ENCODE results near the gene PALM. TPM values are rescaled to one million over a fixed set of nuclear protein-coding genes. Genes with fewer than 3 reads are reported as not detected.
A peak's percentile ranks its signal among the peaks of the same experiment; 100 is the strongest.
"Not testable (repeated sequence)": the region's sequence is repeated elsewhere in the genome, so short reads cannot be mapped to it uniquely, and the experiment has no call there.

The PALM gene
- not detected in 2 replicates for total RNA-seq

GRCh38 chr19:708154-709143 lies at the start of gene PALM:
PALM (plus strand) TSS chr19:708935; CDS start chr19:709147, 212 bp downstream.
- intact Hi-C loops (cut with micrococcal nuclease), result no loop called here

GRCh38 chr19:660793-661426 lies 47.8 kb upstream of the PALM start:
- H3K4me1 Mint-ChIP-seq (ENCODE audit: low read depth), result peaks cover 15% of the 10 kb centered on the region
- intact Hi-C loops (cut with micrococcal nuclease), result loop anchor here (1.0 to 10.0 kb wide), 2 partner anchors 88 to 264 kb away; partner anchors contain the start of gene ARID3A

More at GRCh38 chr19:708154-709143, at the start of gene PALM:
- H3K27me3 Mint-ChIP-seq (ENCODE audit: low read depth), result peaks cover 26% of the 10 kb centered on the region
- no peak within 1 kb of the TSS for H3K27ac Mint-ChIP-seq
- H3K4me1 Mint-ChIP-seq (ENCODE audit: low read depth), result no peaks in the 10 kb centered on the region
- H3K9me3 Mint-ChIP-seq, result no peaks in the 10 kb centered on the region
- no peaks in the 10 kb centered on the region for H3K36me3 Mint-ChIP-seq (ENCODE audit: low read depth)
- DNase-seq (ENCODE audit: low spot score), result no peak
- H3K4me3 Mint-ChIP-seq (ENCODE audit: low read depth), result no peak within 1 kb of the TSS

GRCh38 chr19:661427-662196 lies 47.1 kb upstream of the PALM start:
- intact Hi-C loops (cut with micrococcal nuclease), result loop anchor here (1.0 to 10.0 kb wide), 4 partner anchors 29 to 263 kb away; partner anchors contain the start of genes ARID3A, POLRMT and PTBP1
- peak overlapping the region; percentile 97 for H3K4me3 Mint-ChIP-seq (ENCODE audit: low read depth)
- no peaks in the 10 kb centered on the region for H3K9me3 Mint-ChIP-seq
- H3K27ac Mint-ChIP-seq, result peak overlapping the region; percentile 92
- H3K4me1 Mint-ChIP-seq (ENCODE audit: low read depth), result peaks cover 14% of the 10 kb centered on the region
- peak; percentile 70 for DNase-seq (ENCODE audit: low spot score)
- H3K36me3 Mint-ChIP-seq (ENCODE audit: low read depth), result peaks cover 20% of the 10 kb centered on the region
- H3K27me3 Mint-ChIP-seq (ENCODE audit: low read depth), result no peaks in the 10 kb centered on the region

More at GRCh38 chr19:660793-661426, 47.8 kb upstream of the PALM start:
- Mint-ChIP-seq H3K9me3 (no peaks in the 10 kb centered on the region), H3K27me3 (ENCODE audit: low read depth) (no peaks in the 10 kb centered on the region), H3K36me3 (ENCODE audit: low read depth) (peaks cover 20% of the 10 kb centered on the region), H3K27ac (peak overlapping the region; percentile 92), H3K4me3 (ENCODE audit: low read depth) (peak overlapping the region; percentile 97)
- no peak for DNase-seq (ENCODE audit: low spot score)

GRCh38 chr19:662207-662961 lies 46.4 kb upstream of the PALM start:
- H3K4me1 Mint-ChIP-seq (ENCODE audit: low read depth), result peaks cover 14% of the 10 kb centered on the region
- H3K27me3 Mint-ChIP-seq (ENCODE audit: low read depth), result no peaks in the 10 kb centered on the region
- H3K36me3 Mint-ChIP-seq (ENCODE audit: low read depth), result peaks cover 18% of the 10 kb centered on the region
- H3K9me3 Mint-ChIP-seq, result no peaks in the 10 kb centered on the region
- peak overlapping the region; percentile 92 for H3K27ac Mint-ChIP-seq
- intact Hi-C loops (cut with micrococcal nuclease), result loop anchor here (2.0 to 10.0 kb wide), 3 partner anchors 30 to 262 kb away; partner anchors contain the start of genes ARID3A, POLRMT and PTBP1
- DNase-seq (ENCODE audit: low spot score), result peak; percentile 69
- H3K4me3 Mint-ChIP-seq (ENCODE audit: low read depth), result peak overlapping the region; percentile 97

- Mint-ChIP-seq H3K27me3 (ENCODE audit: low read depth) (no peaks in the 10 kb centered on the region), H3K9me3 (no peaks in the 10 kb centered on the region), H3K4me1 (ENCODE audit: low read depth) (peaks cover 14% of the 10 kb centered on the region), H3K36me3 (ENCODE audit: low read depth) (peaks cover 18% of the 10 kb centered on the region), H3K27ac (peak within 1 kb of the TSS; percentile 92), H3K4me3 (ENCODE audit: low read depth) (peak within 1 kb of the TSS; percentile 97)
- DNase-seq (ENCODE audit: low spot score), result peak; percentile 84
- intact Hi-C loops (cut with micrococcal nuclease), result loop anchor here (1.0 to 10.0 kb wide), 4 partner anchors 17 to 262 kb away; partner anchors contain the start of genes ARID3A, POLRMT and PTBP1
Measured at GRCh38 chr19:662962-663681, 45.6 kb upstream of the PALM start, which contains the start of gene RNF126. RNF126 (minus strand) TSS chr19:663214; CDS start chr19:663121, 93 bp downstream.

GRCh38 chr19:663682-664117 lies 45.0 kb upstream of the PALM start:
- Mint-ChIP-seq H3K27ac (peak overlapping the region; percentile 88), H3K4me1 (ENCODE audit: low read depth) (peaks cover 14% of the 10 kb centered on the region), H3K27me3 (ENCODE audit: low read depth) (peaks cover 3% of the 10 kb centered on the region), H3K36me3 (ENCODE audit: low read depth) (peaks cover 18% of the 10 kb centered on the region), H3K9me3 (no peaks in the 10 kb centered on the region), H3K4me3 (ENCODE audit: low read depth) (peak overlapping the region; percentile 80)
- DNase-seq (ENCODE audit: low spot score), result no peak
- intact Hi-C loops (cut with micrococcal nuclease), result loop anchor here (1.0 to 10.0 kb wide), 5 partner anchors 17 to 261 kb away; partner anchors contain the start of genes ARID3A, POLRMT and PTBP1

GRCh38 chr19:664913-665443 lies 43.8 kb upstream of the PALM start:
- peak; percentile 72 for DNase-seq (ENCODE audit: low spot score)
- Mint-ChIP-seq H3K9me3 (no peaks in the 10 kb centered on the region), H3K36me3 (ENCODE audit: low read depth) (peaks cover 18% of the 10 kb centered on the region), H3K27me3 (ENCODE audit: low read depth) (peaks cover 8% of the 10 kb centered on the region), H3K27ac (peak overlapping the region; percentile 52), H3K4me1 (ENCODE audit: low read depth) (peaks cover 14% of the 10 kb centered on the region), H3K4me3 (ENCODE audit: low read depth) (peak overlapping the region; percentile 64)
- intact Hi-C loops (cut with micrococcal nuclease), result loop anchor here (1.0 to 10.0 kb wide), 3 partner anchors 40 to 260 kb away; partner anchors contain the start of gene ARID3A

GRCh38 chr19:666985-667573 lies 41.7 kb upstream of the PALM start:
- H3K9me3 Mint-ChIP-seq; H3K4me3 Mint-ChIP-seq (ENCODE audit: low read depth): not testable (repeated sequence)
- intact Hi-C loops (cut with micrococcal nuclease), result loop anchor here (10.0 kb wide), 1 partner anchor 258 kb away; the partner anchor contains the start of gene ARID3A

GRCh38 chr19:668675-669434 lies 39.9 kb upstream of the PALM start:
- DNase-seq (ENCODE audit: low spot score); H3K4me3 Mint-ChIP-seq (ENCODE audit: low read depth); H3K4me1 Mint-ChIP-seq (ENCODE audit: low read depth); H3K9me3 Mint-ChIP-seq; H3K27ac Mint-ChIP-seq; H3K36me3 Mint-ChIP-seq (ENCODE audit: low read depth); H3K27me3 Mint-ChIP-seq (ENCODE audit: low read depth): not testable (repeated sequence)
- intact Hi-C loops (cut with micrococcal nuclease), result loop anchor here (10.0 kb wide), 1 partner anchor 256 kb away; the partner anchor contains the start of gene ARID3A

More at GRCh38 chr19:666985-667573, 41.7 kb upstream of the PALM start:
- H3K36me3 Mint-ChIP-seq (ENCODE audit: low read depth); DNase-seq (ENCODE audit: low spot score); H3K27me3 Mint-ChIP-seq (ENCODE audit: low read depth); H3K27ac Mint-ChIP-seq; H3K4me1 Mint-ChIP-seq (ENCODE audit: low read depth): not testable (repeated sequence)

GRCh38 chr19:670609-671075 lies 38.1 kb upstream of the PALM start:
- no peak overlapping the region for H3K27ac Mint-ChIP-seq

More at GRCh38 chr19:670609-671075, 38.1 kb upstream of the PALM start:
- DNase-seq (ENCODE audit: low spot score), result no peak
- Mint-ChIP-seq H3K9me3 (no peaks in the 10 kb centered on the region), H3K36me3 (ENCODE audit: low read depth) (no peaks in the 10 kb centered on the region), H3K27me3 (ENCODE audit: low read depth) (peaks cover 13% of the 10 kb centered on the region), H3K4me1 (ENCODE audit: low read depth) (no peaks in the 10 kb centered on the region), H3K4me3 (ENCODE audit: low read depth) (no peak overlapping the region)
- intact Hi-C loops (cut with micrococcal nuclease), result no loop called here

All from activated T-helper 2 cell treated with anti-CD3 and anti-CD28 coated beads, Interferon-gamma antibody, Interleukin-2, Interleukin-4, amounts not matched to agents 10 μg/mL and 5 μg/mL and 100 μg/mL, durations not matched to agents 14 hours and 24 hours and 36 hours (primary cell).